Activated B cell treated with CpG ODN at 0.5 μM for 24 hours (primary cell): ENCODE measurements around the gene MANF. TPM values are rescaled to one million over a fixed set of nuclear protein-coding genes. Genes with fewer than 3 reads are reported as not detected.

ENCODE experiments used
- ATAC-seq: fragments of 200-7000 bp; cut with Tn5 transposase; one replicate; pipeline ENCODE4 v1.10.0; 2021; ENCODE audit warnings: low read depth, mild to moderate bottlenecking, moderate library complexity
- CTCF ChIA-PET: fragments of 350-600 bp; sonication (Branson Sonifier 250); formaldehyde crosslinking; loops from one replicate; lab custom pipeline; 2021; ENCODE audit warnings: antibody characterized with exemption; lab: Charles Lee
- POLR2A ChIA-PET: fragments of 350-600 bp; sonication (Branson Sonifier 250); formaldehyde crosslinking; loops from one replicate; lab custom pipeline; 2021; ENCODE audit warnings: antibody characterized with exemption; lab: Charles Lee
- DNase-seq: peaks from one replicate; pipeline ENCODE4 v3.0.0; 2022
- H3K27ac Mint-ChIP-seq: one replicate; pipeline ENCODE4 v1.8.0; 2020; ENCODE audit warnings: mixed read lengths
- H3K27me3 Mint-ChIP-seq: one replicate; pipeline ENCODE4 v1.8.0; 2021; ENCODE audit warnings: mixed read lengths
- H3K36me3 Mint-ChIP-seq: one replicate; pipeline ENCODE4 v1.8.0; 2021; ENCODE audit warnings: low read depth, mixed read lengths
- H3K4me1 Mint-ChIP-seq: one replicate; pipeline ENCODE4 v1.8.0; 2021; ENCODE audit warnings: mixed read lengths
- H3K4me3 Mint-ChIP-seq: one replicate; pipeline ENCODE4 v1.8.0; 2020; ENCODE audit warnings: mild to moderate bottlenecking, mixed read lengths
- H3K9me3 Mint-ChIP-seq: one replicate; pipeline ENCODE4 v1.8.0; 2020; ENCODE audit warnings: mixed read lengths
- CTCF ChIP-seq: fragments of 200-600 bp; IDR thresholded peaks from one replicate; pipeline ENCODE4 v1.8.0; 2022; ENCODE audit warnings: antibody characterized with exemption, mild to moderate bottlenecking
- intact Hi-C: fragments of 100-400 bp; cut with micrococcal nuclease; formaldehyde crosslinking; loops from one replicate; pipeline ENCODE4 v1.15.1; 2024
- total RNA-seq: library from RNA; stranded (reverse); gene quantifications from 2 replicates; pipeline ENCODE4 v1.2.3, GENCODE V29; 2022

The MANF gene
- total RNA-seq, 1 donor from 2014 or later: 64.2 TPM

GRCh38 chr3:51382076-51382745 is 2.9 kb upstream of the MANF start:
- Mint-ChIP-seq H3K27ac (no peak overlapping the region), H3K27me3 (peaks cover 7% of the 10 kb centered on the region), H3K9me3 (no peaks in the 10 kb centered on the region), H3K4me3 (no peak overlapping the region), H3K36me3 (peaks cover 13% of the 10 kb centered on the region), H3K4me1 (peaks cover 32% of the 10 kb centered on the region)
- ChIA-PET CTCF (no interaction called here), POLR2A (no interaction called here)
- DNase-seq (no peak), ATAC-seq (no peak)
- no peak for TF ChIP-seq CTCF
- intact Hi-C loops: no loop called here

- H3K4me3 Mint-ChIP-seq: peak overlapping the region; percentile 44
- peaks cover 7% of the 10 kb centered on the region for H3K27me3 Mint-ChIP-seq
- peaks cover 19% of the 10 kb centered on the region for H3K36me3 Mint-ChIP-seq
- intact Hi-C loops: no loop called here
- no peak for TF ChIP-seq CTCF
- DNase-seq (no peak), ATAC-seq (no peak)
- ChIA-PET CTCF (no interaction called here), POLR2A (interaction anchor here (0.8 to 3.8 kb wide), 2 partner anchors 766 to 813 kb away, joined by 3 to 25 read pairs; partner anchors contain the start of genes HEMK1 and MAPKAPK3)
- H3K27ac Mint-ChIP-seq: no peak overlapping the region
- no peaks in the 10 kb centered on the region for H3K9me3 Mint-ChIP-seq
- peaks cover 39% of the 10 kb centered on the region for H3K4me1 Mint-ChIP-seq
These were observed 2.0 kb upstream of the MANF start for GRCh38 chr3:51382947-51383578.

- no peaks in the 10 kb centered on the region for H3K9me3 Mint-ChIP-seq
- POLR2A ChIA-PET: interaction anchor here (0.5 to 3.8 kb wide), 11 partner anchors 108 to 814 kb away, joined by 3 to 31 read pairs (median 4); partner anchors contain the start of genes DCAF1, DOCK3, HEMK1 and MAPKAPK3
- ATAC-seq (peak; percentile 8), DNase-seq (no peak)
- H3K4me1 Mint-ChIP-seq: peaks cover 43% of the 10 kb centered on the region
- peak overlapping the region; percentile 98 for H3K27ac Mint-ChIP-seq
- peak overlapping the region; percentile 99 for H3K4me3 Mint-ChIP-seq
- intact Hi-C loops: loop anchor here (2.0 kb wide), 1 partner anchor 1025 kb away; the partner anchor contains the start of gene TMEM115
- CTCF ChIA-PET: interaction anchor here (1.0 to 1.4 kb wide), 5 partner anchors 116 to 769 kb away, joined by 3 to 5 read pairs (median 4); partner anchors contain the start of gene DCAF1
- peaks cover 27% of the 10 kb centered on the region for H3K36me3 Mint-ChIP-seq
- peaks cover under 1% of the 10 kb centered on the region for H3K27me3 Mint-ChIP-seq
- TF ChIP-seq CTCF: no peak
These were observed 901 bp upstream of the MANF start for GRCh38 chr3:51384055-51384725.

GRCh38 chr3:51385621-51386091 is 565 bp downstream of the MANF start:
- ChIA-PET CTCF (interaction anchor here (0.7 to 1.8 kb wide), 6 partner anchors 14 to 771 kb away, joined by 3 to 5 read pairs (median 3); partner anchors contain the start of gene DCAF1), POLR2A (interaction anchor here (0.6 to 3.8 kb wide), 20 partner anchors 9 to 1660 kb away, joined by 3 to 31 read pairs (median 7); partner anchors contain the start of genes C3orf18, CACNA2D2, CISH and DCAF1)
- H3K4me3 Mint-ChIP-seq: peak overlapping the region; percentile 99
- H3K36me3 Mint-ChIP-seq: peaks cover 32% of the 10 kb centered on the region
- no peaks in the 10 kb centered on the region for H3K27me3 Mint-ChIP-seq
- no peak for DNase-seq
- intact Hi-C loops: loop anchor here (1.0 to 5.0 kb wide), 6 partner anchors 115 to 1152 kb away; partner anchors contain the start of genes C3orf18, DCAF1, PARP3 and TMEM115
- no peaks in the 10 kb centered on the region for H3K9me3 Mint-ChIP-seq
- peaks cover 53% of the 10 kb centered on the region for H3K4me1 Mint-ChIP-seq
- no peak for ATAC-seq
- no peak for TF ChIP-seq CTCF
- peak overlapping the region; percentile 93 for H3K27ac Mint-ChIP-seq
